Right ventricle myocardium inferior (tissue), 1 donor: Measurements from ENCODE around the gene SLC41A3. TPM values are rescaled to one million over a fixed set of nuclear protein-coding genes. Genes with fewer than 3 reads are reported as not detected.
"Not testable (repeated sequence)": the region's sequence is repeated elsewhere in the genome, so short reads cannot be mapped to it uniquely, and the experiment has no call there.

Experiments
- ATAC-seq: fragments of 200-7000 bp; cut with Tn5 transposase; one replicate; pipeline ENCODE4 v1.9.1; 2020; ENCODE audit warnings: mild to moderate bottlenecking, moderate library complexity
- DNase-seq: peaks from one replicate; pipeline ENCODE4 v3.0.0; 2021; ENCODE audit errors: missing footprints
- intact Hi-C: fragments of 100-400 bp; cut with DNase I; formaldehyde crosslinking; loops from one replicate; pipeline ENCODE4 v1.11.0; 2022
- total RNA-seq: library from RNA; stranded (reverse); fragmentation: NEBNext Ultra II Directional; extraction: Animal tissue kit (Norgen Biotek cat#: 25700); gene quantifications from one replicate; pipeline ENCODE4 v1.2.1, GENCODE V29; 2021
- donor health status: DM: no; HTN: yes; CAD: no; lungs with severe emphysema.

The SLC41A3 gene
- total RNA-seq, 1 donor from 2014 or later: 36.2 TPM

GRCh38 chr3:126097801-126098200, 13.9 kb upstream of the SLC41A3 start:
- intact Hi-C loops: no loop called here
- DNase-seq (no peak), ATAC-seq (no peak)

GRCh38 chr3:126096274-126096673, 12.3 kb upstream of the SLC41A3 start:
- DNase-seq, intact Hi-C loops, ATAC-seq: not testable (repeated sequence)

- intact Hi-C loops, DNase-seq, ATAC-seq: not testable (repeated sequence)
These were observed 8.2 kb upstream of the SLC41A3 start for GRCh38 chr3:126092128-126092527.

- intact Hi-C loops: loop anchor here (5.0 kb wide), 1 partner anchor 115 kb away; no protein-coding TSS in a partner anchor
- no peak for DNase-seq
- no peak for ATAC-seq
These were observed 3.7 kb upstream of the SLC41A3 start for GRCh38 chr3:126087552-126088175.

- no peak for ATAC-seq
- DNase-seq: no peak
- intact Hi-C loops: loop anchor here (5.0 kb wide), 1 partner anchor 114 kb away; no protein-coding TSS in a partner anchor
These were observed 1.9 kb upstream of the SLC41A3 start for GRCh38 chr3:126085841-126086240.

- ATAC-seq: no peak
- no peak for DNase-seq
- intact Hi-C loops: loop anchor here (5.0 kb wide), 1 partner anchor 113 kb away; no protein-coding TSS in a partner anchor
These were observed 1.4 kb upstream of the SLC41A3 start for GRCh38 chr3:126085276-126085675.

GRCh38 chr3:126084768-126085180, 850 bp upstream of the SLC41A3 start:
- ATAC-seq (no peak), DNase-seq (no peak)
- intact Hi-C loops: loop anchor here (5.0 kb wide), 2 partner anchors 92 to 112 kb away; no protein-coding TSS in a partner anchor

GRCh38 chr3:126083511-126083912, 412 bp downstream of the SLC41A3 start:
- ATAC-seq (peak; percentile 69), DNase-seq (peak; percentile 82)
- intact Hi-C loops: loop anchor here (5.0 kb wide), 1 partner anchor 91 kb away; no protein-coding TSS in a partner anchor

GRCh38 chr3:126083138-126083445, 832 bp downstream of the SLC41A3 start:
- intact Hi-C loops: loop anchor here (5.0 kb wide), 1 partner anchor 91 kb away; no protein-coding TSS in a partner anchor
- ATAC-seq (no peak), DNase-seq (no peak)

GRCh38 chr3:126082362-126083137, 1.4 kb downstream of the SLC41A3 start:
- no peak for ATAC-seq
- intact Hi-C loops: loop anchor here (5.0 kb wide), 1 partner anchor 90 kb away; no protein-coding TSS in a partner anchor
- no peak for DNase-seq

GRCh38 chr3:126081618-126082361, 2.1 kb downstream of the SLC41A3 start:
- ATAC-seq (no peak), DNase-seq (no peak)

GRCh38 chr3:126080970-126081369, 3.0 kb downstream of the SLC41A3 start:
- no peak for ATAC-seq
- intact Hi-C loops: loop anchor here (5.0 kb wide), 1 partner anchor 89 kb away; no protein-coding TSS in a partner anchor

More at GRCh38 chr3:126081618-126082361, 2.1 kb downstream of the SLC41A3 start:
- intact Hi-C loops: loop anchor here (5.0 kb wide), 1 partner anchor 89 kb away; no protein-coding TSS in a partner anchor

GRCh38 chr3:126078866-126079265, 5.1 kb downstream of the SLC41A3 start:
- no peak for DNase-seq
- intact Hi-C loops: no loop called here
- ATAC-seq: no peak

More at GRCh38 chr3:126080970-126081369, 3.0 kb downstream of the SLC41A3 start:
- DNase-seq: no peak

GRCh38 chr3:126077754-126078153, 6.2 kb downstream of the SLC41A3 start:
- intact Hi-C loops: no loop called here
- no peak for DNase-seq
- no peak for ATAC-seq

- ATAC-seq (no peak), DNase-seq (no peak)
- intact Hi-C loops: no loop called here
These were observed 7.8 kb downstream of the SLC41A3 start for GRCh38 chr3:126076140-126076539.

- ATAC-seq (no peak), DNase-seq (no peak)
- intact Hi-C loops: no loop called here
These were observed 13.8 kb downstream of the SLC41A3 start for GRCh38 chr3:126070146-126070545.

GRCh38 chr3:126067959-126068358, 16.0 kb downstream of the SLC41A3 start:
- intact Hi-C loops: no loop called here
- ATAC-seq (no peak), DNase-seq (no peak)

GRCh38 chr3:126066676-126067075, 17.2 kb downstream of the SLC41A3 start:
- ATAC-seq, DNase-seq, intact Hi-C loops: not testable (repeated sequence)

- ATAC-seq: no peak
- DNase-seq: no peak
- intact Hi-C loops: no loop called here
These were observed 18.0 kb downstream of the SLC41A3 start for GRCh38 chr3:126065876-126066275.
